Esophagus muscularis mucosa (tissue), 4 donors: ENCODE data around the gene RNASE7.

ENCODE experiments used
- EP300 ChIP-seq: sonication (generic); formaldehyde crosslinking; IDR thresholded peaks from one replicate; pipeline ENCODE4 v1.6.1; 2017; ENCODE audit warnings: antibody characterized with exemption
- POLR2A ChIP-seq: fragments of 450-650 bp; IDR thresholded peaks from one replicate; pipeline ENCODE4 v1.6.1; 2017; ENCODE audit warnings: antibody characterized with exemption, moderate library complexity, mild to moderate bottlenecking, low read depth
- POLR2AphosphoS5 ChIP-seq, 2 donors: sonication (generic); formaldehyde crosslinking; IDR thresholded peaks; one replicate each; pipeline ENCODE4 v1.6.1; 2017; ENCODE audit warnings: antibody characterized with exemption in 2 of 2
- TF ChIP-seq, protein P1 (sequence below), 3 experiments: fragments of 200-600 bp in 2 of 3; fragments of 450-650 bp in 1 of 3; sonication (generic) in 2 of 3; IDR thresholded peaks; one replicate each; pipeline ENCODE4 v1.5.1; 2017 to 2019; ENCODE audit warnings: antibody characterized with exemption in 3 of 3, mild to moderate bottlenecking in 2 of 3, moderate library complexity in 1 of 3

DNA sequence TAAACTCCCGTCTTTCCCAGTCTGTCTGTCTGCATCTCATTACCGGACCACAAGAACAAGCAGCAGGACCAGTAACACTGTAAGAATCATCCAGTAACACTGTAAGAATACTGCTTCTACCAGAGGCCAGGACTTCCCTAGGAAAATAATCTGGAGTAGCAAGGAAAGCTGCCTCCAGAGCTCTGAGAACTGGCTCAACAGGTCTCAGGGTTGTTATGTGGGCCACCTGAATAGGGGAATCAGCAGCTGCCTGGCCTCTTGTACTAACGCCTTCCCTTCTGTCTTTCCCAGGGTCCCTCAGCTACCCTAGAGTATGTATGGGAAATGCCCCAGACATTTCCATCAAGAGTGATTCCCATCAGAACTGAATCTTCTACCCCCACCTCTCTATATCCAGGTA is 44.0 kb upstream of the RNASE7 start:
- TF ChIP-seq, protein P1, sequence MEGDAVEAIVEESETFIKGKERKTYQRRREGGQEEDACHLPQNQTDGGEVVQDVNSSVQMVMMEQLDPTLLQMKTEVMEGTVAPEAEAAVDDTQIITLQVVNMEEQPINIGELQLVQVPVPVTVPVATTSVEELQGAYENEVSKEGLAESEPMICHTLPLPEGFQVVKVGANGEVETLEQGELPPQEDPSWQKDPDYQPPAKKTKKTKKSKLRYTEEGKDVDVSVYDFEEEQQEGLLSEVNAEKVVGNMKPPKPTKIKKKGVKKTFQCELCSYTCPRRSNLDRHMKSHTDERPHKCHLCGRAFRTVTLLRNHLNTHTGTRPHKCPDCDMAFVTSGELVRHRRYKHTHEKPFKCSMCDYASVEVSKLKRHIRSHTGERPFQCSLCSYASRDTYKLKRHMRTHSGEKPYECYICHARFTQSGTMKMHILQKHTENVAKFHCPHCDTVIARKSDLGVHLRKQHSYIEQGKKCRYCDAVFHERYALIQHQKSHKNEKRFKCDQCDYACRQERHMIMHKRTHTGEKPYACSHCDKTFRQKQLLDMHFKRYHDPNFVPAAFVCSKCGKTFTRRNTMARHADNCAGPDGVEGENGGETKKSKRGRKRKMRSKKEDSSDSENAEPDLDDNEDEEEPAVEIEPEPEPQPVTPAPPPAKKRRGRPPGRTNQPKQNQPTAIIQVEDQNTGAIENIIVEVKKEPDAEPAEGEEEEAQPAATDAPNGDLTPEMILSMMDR (IDR thresholded peaks at IDR 0.05), result no peak
- TF ChIP-seq POLR2A (no peak), POLR2AphosphoS5 (IDR thresholded peaks at IDR 0.05) (no peak), EP300 (no peak)
